NB4 (cell line): Measurements from ENCODE around the gene SMIM28.

Experiments
- MYC ChIP-seq: IDR thresholded peaks from 2 replicates; pipeline ENCODE4 v1.6.1; 2011; ENCODE audit warnings: low read depth, low read length
- POLR2A ChIP-seq: IDR thresholded peaks from 2 replicates; pipeline ENCODE4 v1.6.1; 2011; ENCODE audit warnings: mild to moderate bottlenecking; ENCODE audit not compliant: insufficient read length; ENCODE audit errors: extremely low read depth
- TF ChIP-seq, protein P1 (sequence below): IDR thresholded peaks from one replicate; pipeline ENCODE4 v1.5.1; 2012; ENCODE audit warnings: low read depth, low read length

GRCh38 chr6:138337076-138337475, 40.6 kb upstream of the SMIM28 start:
- no peak for TF ChIP-seq POLR2A
- no peak for TF ChIP-seq MYC
- TF ChIP-seq, protein P1, sequence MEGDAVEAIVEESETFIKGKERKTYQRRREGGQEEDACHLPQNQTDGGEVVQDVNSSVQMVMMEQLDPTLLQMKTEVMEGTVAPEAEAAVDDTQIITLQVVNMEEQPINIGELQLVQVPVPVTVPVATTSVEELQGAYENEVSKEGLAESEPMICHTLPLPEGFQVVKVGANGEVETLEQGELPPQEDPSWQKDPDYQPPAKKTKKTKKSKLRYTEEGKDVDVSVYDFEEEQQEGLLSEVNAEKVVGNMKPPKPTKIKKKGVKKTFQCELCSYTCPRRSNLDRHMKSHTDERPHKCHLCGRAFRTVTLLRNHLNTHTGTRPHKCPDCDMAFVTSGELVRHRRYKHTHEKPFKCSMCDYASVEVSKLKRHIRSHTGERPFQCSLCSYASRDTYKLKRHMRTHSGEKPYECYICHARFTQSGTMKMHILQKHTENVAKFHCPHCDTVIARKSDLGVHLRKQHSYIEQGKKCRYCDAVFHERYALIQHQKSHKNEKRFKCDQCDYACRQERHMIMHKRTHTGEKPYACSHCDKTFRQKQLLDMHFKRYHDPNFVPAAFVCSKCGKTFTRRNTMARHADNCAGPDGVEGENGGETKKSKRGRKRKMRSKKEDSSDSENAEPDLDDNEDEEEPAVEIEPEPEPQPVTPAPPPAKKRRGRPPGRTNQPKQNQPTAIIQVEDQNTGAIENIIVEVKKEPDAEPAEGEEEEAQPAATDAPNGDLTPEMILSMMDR = no peak
